Heart left ventricle (tissue), 16 donors: ENCODE data around the gene PLCB4. TPM values are rescaled to one million over a fixed set of nuclear protein-coding genes. Genes with fewer than 3 reads are reported as not detected.

Experiments
- ATAC-seq, 4 donors: fragments of 200-7000 bp; cut with Tn5 transposase; one replicate each; pipeline ENCODE4 v1.9.1; 2020 to 2022; ENCODE audit warnings: moderate library complexity in 4 of 4, mild to moderate bottlenecking in 3 of 4, moderate number of reproducible peaks in 1 of 4
- DNase-seq, 5 donors: peaks; one replicate each; pipeline ENCODE4 v3.0.0-alpha.2; 2020
- H3K27ac ChIP-seq, 12 donors: fragments of 200-600 bp; sonication (generic) in 4 of 12; one replicate each; pipeline versions ENCODE4 v1.5.0 to v1.8.0; 2016 to 2022; ENCODE audit warnings: mild to moderate bottlenecking in 2 of 12
- H3K27me3 ChIP-seq, 9 donors: fragments of 200-600 bp; sonication (generic) in 2 of 9; one replicate each; pipeline versions ENCODE4 v1.5.1 to v1.8.0; 2016 to 2022; ENCODE audit warnings: mild to moderate bottlenecking in 3 of 9
- H3K36me3 ChIP-seq, 9 donors: fragments of 200-600 bp; sonication (generic) in 2 of 9; one replicate each; pipeline versions ENCODE4 v1.5.0 to v1.8.0; 2018 to 2022; ENCODE audit warnings: mild to moderate bottlenecking in 2 of 9
- H3K4me1 ChIP-seq, 12 donors: fragments of 200-600 bp; sonication (generic) in 4 of 12; one replicate each; pipeline versions ENCODE4 v1.5.0 to v1.8.0; 2016 to 2022; ENCODE audit warnings: mild to moderate bottlenecking in 3 of 12
- H3K4me3 ChIP-seq, 12 donors: fragments of 200-600 bp; sonication (generic) in 4 of 12; one replicate each; pipeline versions ENCODE4 v1.5.0 to v1.8.0; 2017 to 2022; ENCODE audit warnings: mild to moderate bottlenecking in 9 of 12, moderate library complexity in 4 of 12
- H3K9me3 ChIP-seq, 12 donors: fragments of 200-600 bp; sonication (generic) in 4 of 12; one replicate each; pipeline versions ENCODE4 v1.5.0 to v1.8.0; 2016 to 2022; ENCODE audit warnings: mild to moderate bottlenecking in 1 of 12
- CTCF ChIP-seq, 12 donors: fragments of 200-600 bp; sonication (generic) in 4 of 12; IDR thresholded peaks; one replicate each; pipeline versions ENCODE4 v1.5.0 to v1.8.0; 2018 to 2022; ENCODE audit warnings: antibody characterized with exemption in 12 of 12, mild to moderate bottlenecking in 5 of 12
- POLR2A ChIP-seq, 2 donors: fragments of 450-650 bp; IDR thresholded peaks; one replicate each; pipeline ENCODE4 v1.6.1; 2017; ENCODE audit warnings: antibody characterized with exemption in 2 of 2, mild to moderate bottlenecking in 2 of 2, moderate library complexity in 2 of 2
- WGBS, 4 donors: extraction: QIAGEN DNeasy Blood & Tissue Kit in 2 of 4; methylation state at CpG; one replicate each; pipeline versions ENCODE4 v1.1.5 to v1.1.7; 2013 to 2018; 5-methylcytosine and 5-hydroxymethylcytosine counted together
- intact Hi-C, 10 donors: fragments of 100-400 bp; cut with DNase I; formaldehyde crosslinking; loops; one replicate each; pipeline versions ENCODE4 v1.11.1 to v1.14.2; 2022
- polyA plus RNA-seq, 2 donors: library from polyadenylated mRNA; stranded (reverse); fragments of 200-250 nt; gene quantifications; one replicate each; pipeline ENCODE4 v1.2.3, GENCODE V29; 2013
- total RNA-seq, 9 donors: library from RNA; depleted of rRNA in 2 of 9; stranded (reverse); fragments of >200 nt in 2 of 9; fragmentation: NEBNext Ultra II Directional in 3 of 9; extraction: Animal tissue kit (Norgen Biotek cat#: 25700) in 3 of 9; gene quantifications; one replicate each; pipeline versions ENCODE4 v1.1.0 to v1.2.4, GENCODE V29; 2016 to 2023
- donor health status: ischemic (EF 13 %, LVEDD 7.1; RV severe dilation, severe dysfunction).
- donor health status: healthy with polysubstance abuse.
- donor health status: DM: no; HTN: yes; CAD: no.
- donor health status: DM: no; HTN: no; CAD: no.
- donor health status: ischemic (EF 25% LVEDD 6.9; RV normal size, moderate dysfunction).
- donor health status: ischemic (EF 25% LVEDD 5.7; RV mildly dilated, moderate dysfunction).
- donor health status: healthy.
- donor health status: DM: yes; HTN: yes; CAD: no.
- donor health status: ischemic (EF 35%, LVEDD 5.7; RV mildly dilated, moderate dysfunction).
- donor health status: nonischemic (EF 11% LVEDD 7.7; RV severe dilation, severe dysfunction).
- donor health status: DM: yes; HTN: yes; CAD: no.
- donor health status: PGD.
- donor health status: ischemic (EF 29% LVEDD 5.4; RV normal size, mild dysfunction).
- donor health status: nonischemic (EF 23%, LVEDD 6.1; RV moderate dilation, normal function).

The PLCB4 gene
- total and polyA plus RNA-seq, 11 donors = 8.4 to 31.8 (median 18.5) TPM

DNA sequence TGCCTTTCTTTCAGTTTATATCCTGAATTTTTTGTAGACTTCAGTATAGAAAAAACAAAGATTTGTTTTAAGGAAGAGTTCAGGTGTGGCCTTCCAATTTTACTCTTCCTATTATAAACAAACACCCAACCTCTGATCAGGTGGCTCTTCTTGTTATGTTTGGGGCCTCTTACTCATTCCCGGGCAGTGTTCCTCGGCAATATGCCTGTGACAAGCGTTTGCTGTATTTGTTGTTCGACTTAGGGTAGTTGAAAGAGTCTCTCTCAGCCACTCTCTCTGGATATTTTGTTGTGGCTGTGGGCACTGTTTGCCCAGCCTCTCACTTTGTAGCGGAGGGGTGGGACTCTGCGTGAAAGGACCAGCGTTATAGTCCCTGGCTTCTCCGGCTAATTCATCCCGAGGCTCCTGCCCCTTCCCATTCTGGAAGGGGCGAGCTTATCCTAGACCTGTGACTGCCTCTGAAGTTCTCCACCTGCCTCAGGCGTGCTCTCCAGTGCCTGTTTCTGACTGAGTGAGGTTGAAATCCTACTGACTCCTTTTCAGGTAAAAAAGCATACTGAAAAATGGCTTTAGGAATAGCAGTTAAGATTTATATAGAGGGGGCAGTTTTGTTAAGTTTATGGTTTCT, 97.4 kb downstream of the PLCB4 start:
- H3K36me3 ChIP-seq = no peaks in the 10 kb centered on the region
- DNase-seq (no peak), ATAC-seq (peak; percentile 38 to 79 (median 61))
- no peaks in the 10 kb centered on the region for H3K9me3 ChIP-seq
- WGBS, 4 donors = 55 to 72% (median 62%) methylated on average over 10 to 11 of the region's 11 CpGs
- H3K27me3 ChIP-seq = no peaks in the 10 kb centered on the region
- TF ChIP-seq POLR2A (IDR thresholded peaks at IDR 0.05) = no peak
- TF ChIP-seq CTCF (IDR thresholded peaks at IDR 0.05) = no peak
- peaks cover 0 to 33% (median 11%) of the 10 kb centered on the region in 12 donors for H3K4me1 ChIP-seq
- peak overlapping the region in 9 of 12 donors; percentile 3 to 52 (median 33) for H3K4me3 ChIP-seq
- peak overlapping the region in 8 of 12 donors; percentile 23 to 75 (median 66) for H3K27ac ChIP-seq
- intact Hi-C loops = loop anchor here in 5 of 10 donors (5.0 to 10.0 kb wide), 5 partner anchors 39 to 99 kb away; partner anchors contain the start of gene PLCB4 (in 2 of the 5)

DNA sequence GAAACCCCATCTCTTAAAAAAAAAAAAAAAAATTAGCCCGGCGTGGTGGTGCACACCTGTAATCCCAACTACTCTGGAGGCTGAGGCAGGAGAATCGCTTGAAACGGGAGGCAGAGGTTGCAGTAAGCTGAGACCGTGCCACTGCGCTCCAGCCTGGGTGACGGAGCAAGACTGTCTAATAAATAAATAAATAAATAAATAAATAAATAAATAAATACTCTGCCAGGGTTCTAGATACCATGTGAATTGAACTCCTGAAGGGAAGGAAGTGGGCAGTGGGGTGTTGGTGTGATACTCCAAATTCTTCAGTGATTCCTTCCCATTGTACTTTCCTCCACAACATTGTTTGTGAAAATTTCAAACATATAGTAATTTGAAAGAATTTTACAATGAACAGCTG, 100.5 kb downstream of the PLCB4 start:
- intact Hi-C loops = loop anchor here in 5 of 10 donors (5.0 to 10.0 kb wide), 5 partner anchors 42 to 102 kb away; partner anchors contain the start of gene PLCB4 (in 2 of the 5)
- DNase-seq = no peak
- TF ChIP-seq CTCF (IDR thresholded peaks at IDR 0.05) = no peak
- TF ChIP-seq POLR2A (IDR thresholded peaks at IDR 0.05) = no peak
- Histone ChIP-seq H3K4me1 (peaks cover 0 to 39% (median 25%) of the 10 kb centered on the region in 12 donors), H3K36me3 (no peaks in the 10 kb centered on the region), H3K4me3 (no peak overlapping the region), H3K27me3 (no peaks in the 10 kb centered on the region), H3K9me3 (no peaks in the 10 kb centered on the region), H3K27ac (no peak overlapping the region)
- WGBS, 4 donors = 96 to 99% (median 98%) methylated on average over 7 of the region's 7 CpGs
- no peak for ATAC-seq

DNA sequence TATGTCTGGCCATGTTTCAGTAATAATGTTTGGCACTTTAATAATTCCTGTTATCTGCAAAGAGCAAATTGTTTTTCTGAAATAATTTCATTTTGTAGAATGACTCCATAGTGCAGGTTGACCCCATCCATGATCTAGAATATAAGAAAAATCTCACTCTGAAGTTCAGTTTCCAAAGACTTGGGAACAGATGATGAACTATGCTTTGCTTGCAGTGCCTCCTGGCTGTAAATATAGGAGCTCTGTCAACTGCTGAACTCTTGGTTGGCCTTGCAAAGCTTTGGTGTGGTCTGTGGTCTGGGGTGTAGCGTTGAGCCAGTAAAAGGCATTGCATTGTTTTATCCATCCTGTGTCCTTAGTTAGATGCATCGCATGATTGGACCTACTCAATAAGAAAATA, 104.0 kb downstream of the PLCB4 start:
- H3K4me1 ChIP-seq = peaks cover 0 to 34% (median 20%) of the 10 kb centered on the region in 12 donors
- intact Hi-C loops = loop anchor here in 9 of 10 donors (5.0 to 10.0 kb wide), 6 partner anchors 76 to 378 kb away; no protein-coding TSS in a partner anchor
- peak in 3 of 4 donors; percentile 55 to 65 (median 64) for ATAC-seq
- H3K9me3 ChIP-seq = no peaks in the 10 kb centered on the region
- peak in 11 of 12 donors; percentile 20 to 66 (median 44) for TF ChIP-seq CTCF (IDR thresholded peaks at IDR 0.05)
- TF ChIP-seq POLR2A (IDR thresholded peaks at IDR 0.05) = no peak
- DNase-seq = no peak
- H3K27ac ChIP-seq = peak overlapping the region in 1 of 12 donors; percentile 13
- H3K36me3 ChIP-seq = no peaks in the 10 kb centered on the region
- no peaks in the 10 kb centered on the region for H3K27me3 ChIP-seq
- whole genome bisulfite sequencing, 4 donors = 65 to 71% (median 67%) methylated on average over 2 of the region's 2 CpGs
- no peak overlapping the region for H3K4me3 ChIP-seq

- no peak overlapping the region for H3K27ac ChIP-seq
- no peaks in the 10 kb centered on the region for H3K9me3 ChIP-seq
- no peak overlapping the region for H3K4me3 ChIP-seq
- H3K4me1 ChIP-seq = peaks cover 0 to 34% (median 17%) of the 10 kb centered on the region in 12 donors
- intact Hi-C loops = loop anchor here in 8 of 10 donors (10.0 kb wide), 3 partner anchors 178 to 382 kb away; no protein-coding TSS in a partner anchor
- WGBS, 4 donors = 67 to 84% (median 79%) methylated on average over 4 of the region's 4 CpGs
- no peaks in the 10 kb centered on the region for H3K36me3 ChIP-seq
- H3K27me3 ChIP-seq = no peaks in the 10 kb centered on the region
- no peak for TF ChIP-seq POLR2A (IDR thresholded peaks at IDR 0.05)
- no peak for TF ChIP-seq CTCF (IDR thresholded peaks at IDR 0.05)
- ATAC-seq (peak in 1 of 4 donors; percentile 45), DNase-seq (no peak)
Measured at GRCh38 chr20:9177278-9177677, 108.4 kb downstream of the PLCB4 start.
